Measurements from ENCODE around the gene DNAJA3.

The DNAJA3 gene

DNA sequence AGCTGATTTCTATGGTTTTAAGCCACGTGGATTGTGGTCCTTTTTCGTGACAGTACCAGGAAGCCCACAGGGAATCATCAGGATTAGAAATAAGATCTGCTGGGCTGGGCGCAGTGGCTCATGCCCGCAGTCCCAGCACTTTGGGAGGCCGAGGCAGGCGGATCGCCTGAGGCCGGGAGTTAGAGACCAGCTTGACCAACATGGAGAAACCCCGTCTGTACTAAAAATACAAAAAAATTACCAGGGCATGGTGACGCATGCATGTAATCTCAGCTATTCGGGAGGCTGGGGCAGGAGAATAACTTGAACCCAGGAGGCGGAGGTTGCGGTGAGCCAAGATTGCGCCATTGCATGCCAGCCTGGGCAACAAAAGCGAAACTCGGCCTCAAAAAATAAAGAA lies 42.2 kb downstream of the DNAJA3 start:
- Histone ChIP-seq H3K4me3 (ENCODE audit: low read length) (no peak overlapping the region), H3F3A (ENCODE audit: insufficient read depth, low read length) (no peaks in the 10 kb centered on the region), H4K20me1 (ENCODE audit: insufficient read depth, low read length) (no peaks in the 10 kb centered on the region), H3K27ac (ENCODE audit: low read length) (no peak overlapping the region), H2AFZ (ENCODE audit: low read length) (no peak overlapping the region), H3K9ac (ENCODE audit: low read length) (no peak overlapping the region), H3K4me1 (ENCODE audit: low read length) (no peaks in the 10 kb centered on the region), H3K79me2 (ENCODE audit: low read length) (no peaks in the 10 kb centered on the region), H3K4me2 (ENCODE audit: low read depth, low read length) (no peak overlapping the region), H3K36me3 (replicated peaks; ENCODE audit: insufficient read depth, low read length) (no peaks in the 10 kb centered on the region), H3K9me3 (replicated peaks; ENCODE audit: insufficient read depth, low read length) (no peaks in the 10 kb centered on the region), H3K9me2 (replicated peaks; ENCODE audit: insufficient read depth, low read length) (no peaks in the 10 kb centered on the region), H3K27me3 (replicated peaks; ENCODE audit: insufficient read depth, low read length) (no peaks in the 10 kb centered on the region)
- no peak for TF ChIP-seq EZH2phosphoT487 (IDR thresholded peaks at IDR 0.05; ENCODE audit: low read length)
- no peak for TF ChIP-seq EZH2 (optimal IDR thresholded peaks at IDR 0.05; ENCODE audit: low read depth, low read length)
- TF ChIP-seq, protein P1, sequence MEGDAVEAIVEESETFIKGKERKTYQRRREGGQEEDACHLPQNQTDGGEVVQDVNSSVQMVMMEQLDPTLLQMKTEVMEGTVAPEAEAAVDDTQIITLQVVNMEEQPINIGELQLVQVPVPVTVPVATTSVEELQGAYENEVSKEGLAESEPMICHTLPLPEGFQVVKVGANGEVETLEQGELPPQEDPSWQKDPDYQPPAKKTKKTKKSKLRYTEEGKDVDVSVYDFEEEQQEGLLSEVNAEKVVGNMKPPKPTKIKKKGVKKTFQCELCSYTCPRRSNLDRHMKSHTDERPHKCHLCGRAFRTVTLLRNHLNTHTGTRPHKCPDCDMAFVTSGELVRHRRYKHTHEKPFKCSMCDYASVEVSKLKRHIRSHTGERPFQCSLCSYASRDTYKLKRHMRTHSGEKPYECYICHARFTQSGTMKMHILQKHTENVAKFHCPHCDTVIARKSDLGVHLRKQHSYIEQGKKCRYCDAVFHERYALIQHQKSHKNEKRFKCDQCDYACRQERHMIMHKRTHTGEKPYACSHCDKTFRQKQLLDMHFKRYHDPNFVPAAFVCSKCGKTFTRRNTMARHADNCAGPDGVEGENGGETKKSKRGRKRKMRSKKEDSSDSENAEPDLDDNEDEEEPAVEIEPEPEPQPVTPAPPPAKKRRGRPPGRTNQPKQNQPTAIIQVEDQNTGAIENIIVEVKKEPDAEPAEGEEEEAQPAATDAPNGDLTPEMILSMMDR (IDR thresholded peaks at IDR 0.05; ENCODE audit: low read length): no peak
- DNase-seq: no peak

DNA sequence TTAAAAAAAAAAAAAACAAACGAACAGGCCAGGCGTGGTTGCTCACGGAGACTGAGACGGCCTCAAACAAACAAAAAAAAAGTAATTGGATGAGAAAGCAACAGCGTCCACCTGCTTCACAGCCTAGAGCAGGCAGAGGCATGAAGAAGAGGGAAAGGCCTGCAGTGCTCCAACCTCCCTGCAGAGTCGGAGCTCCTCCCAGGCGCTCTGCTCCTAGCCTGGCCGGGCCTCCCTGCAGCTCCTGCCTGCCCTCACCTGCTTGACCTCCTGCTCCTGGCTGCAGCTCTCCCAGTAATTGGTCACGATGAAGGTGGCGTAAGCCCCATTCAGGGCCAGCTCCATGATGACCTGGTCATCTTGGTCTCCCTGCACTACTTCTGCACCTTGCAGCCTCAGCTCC lies 43.3 kb downstream of the DNAJA3 start:
- no peak for DNase-seq
- H3K36me3 ChIP-seq (replicated peaks; ENCODE audit: insufficient read depth, low read length): no peaks in the 10 kb centered on the region

DNA sequence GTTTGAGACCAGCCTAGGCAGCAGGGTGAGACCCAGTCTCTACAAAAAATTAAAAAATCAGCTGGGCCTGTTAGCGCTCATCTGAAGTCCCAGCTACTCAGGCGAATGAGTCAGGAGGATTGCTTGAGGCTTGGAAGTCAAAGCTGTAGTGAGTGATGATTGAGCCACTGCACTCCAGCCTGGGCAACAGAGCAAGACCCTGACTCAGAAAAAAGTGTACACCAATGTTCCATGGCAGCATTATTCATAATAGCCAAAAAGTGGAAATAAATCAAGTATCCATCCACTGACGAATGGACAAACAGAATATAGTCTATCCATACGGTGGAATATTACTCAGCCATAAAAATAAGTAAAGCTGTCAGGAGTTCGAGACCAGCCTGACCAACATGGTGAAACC lies 46.2 kb downstream of the DNAJA3 start:
- Histone ChIP-seq H3K4me1 (ENCODE audit: low read length) (peaks cover 4% of the 10 kb centered on the region; the same call in 1 of the 2 replicates), H3K4me2 (ENCODE audit: low read depth, low read length) (no peak overlapping the region), H3K9me2 (replicated peaks; ENCODE audit: insufficient read depth, low read length) (no peaks in the 10 kb centered on the region), H3K9ac (ENCODE audit: low read length) (no peak overlapping the region), H4K20me1 (ENCODE audit: insufficient read depth, low read length) (no peaks in the 10 kb centered on the region), H2AFZ (ENCODE audit: low read length) (no peak overlapping the region), H3F3A (ENCODE audit: insufficient read depth, low read length) (peaks cover 8% of the 10 kb centered on the region), H3K9me3 (replicated peaks; ENCODE audit: insufficient read depth, low read length) (no peaks in the 10 kb centered on the region), H3K36me3 (replicated peaks; ENCODE audit: insufficient read depth, low read length) (no peaks in the 10 kb centered on the region), H3K4me3 (ENCODE audit: low read length) (no peak overlapping the region), H3K27me3 (replicated peaks; ENCODE audit: insufficient read depth, low read length) (no peaks in the 10 kb centered on the region), H3K27ac (ENCODE audit: low read length) (no peak overlapping the region), H3K79me2 (ENCODE audit: low read length) (peaks cover 4% of the 10 kb centered on the region)
- no peak for DNase-seq
- TF ChIP-seq, protein P1 (IDR thresholded peaks at IDR 0.05; ENCODE audit: low read length): no peak
- TF ChIP-seq EZH2phosphoT487 (IDR thresholded peaks at IDR 0.05; ENCODE audit: low read length): no peak

More for the DNA sequence above, 43.3 kb downstream of the DNAJA3 start:
- H3K4me2 ChIP-seq (ENCODE audit: low read depth, low read length): no peak overlapping the region
- no peaks in the 10 kb centered on the region for H3K9me3 ChIP-seq (replicated peaks; ENCODE audit: insufficient read depth, low read length)
- no peaks in the 10 kb centered on the region for H3K9me2 ChIP-seq (replicated peaks; ENCODE audit: insufficient read depth, low read length)
- no peak overlapping the region for H3K9ac ChIP-seq (ENCODE audit: low read length)
- H4K20me1 ChIP-seq (ENCODE audit: insufficient read depth, low read length): no peaks in the 10 kb centered on the region
- no peaks in the 10 kb centered on the region for H3K27me3 ChIP-seq (replicated peaks; ENCODE audit: insufficient read depth, low read length)
- H2AFZ ChIP-seq (ENCODE audit: low read length): no peak overlapping the region
- no peak overlapping the region for H3K27ac ChIP-seq (ENCODE audit: low read length)
- H3K4me3 ChIP-seq (ENCODE audit: low read length): no peak overlapping the region
- no peaks in the 10 kb centered on the region for H3K4me1 ChIP-seq (ENCODE audit: low read length)
- no peaks in the 10 kb centered on the region for H3K79me2 ChIP-seq (ENCODE audit: low read length)
- peaks cover 3% of the 10 kb centered on the region for H3F3A ChIP-seq (ENCODE audit: insufficient read depth, low read length)
- no peak for TF ChIP-seq EZH2 (optimal IDR thresholded peaks at IDR 0.05; ENCODE audit: low read depth, low read length)

DNA sequence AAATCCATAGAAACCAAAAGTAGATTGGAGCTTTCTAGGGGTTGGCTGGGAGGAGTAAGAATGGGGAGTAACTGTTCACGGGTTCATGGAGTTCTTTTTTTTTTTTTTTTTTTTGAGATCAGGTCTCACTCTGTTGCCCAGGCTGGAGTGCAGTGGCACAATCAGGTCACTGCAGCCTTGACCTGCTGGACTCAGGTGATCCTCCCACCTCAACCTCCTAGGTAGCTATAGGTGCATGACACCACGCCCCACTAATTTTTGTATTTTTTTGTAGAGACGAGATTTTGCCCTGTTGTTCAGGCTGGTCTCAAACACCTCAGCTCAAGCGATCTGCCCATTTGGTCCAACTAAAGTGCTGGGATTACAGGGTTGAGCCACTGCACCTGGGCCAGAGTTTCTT lies 47.2 kb downstream of the DNAJA3 start:
- Histone ChIP-seq H4K20me1 (ENCODE audit: insufficient read depth, low read length) (no peaks in the 10 kb centered on the region), H3F3A (ENCODE audit: insufficient read depth, low read length) (peaks cover 8% of the 10 kb centered on the region), H3K4me2 (ENCODE audit: low read depth, low read length) (no peak overlapping the region), H3K9me3 (replicated peaks; ENCODE audit: insufficient read depth, low read length) (no peaks in the 10 kb centered on the region), H3K27me3 (replicated peaks; ENCODE audit: insufficient read depth, low read length) (no peaks in the 10 kb centered on the region), H3K27ac (ENCODE audit: low read length) (no peak overlapping the region), H3K36me3 (replicated peaks; ENCODE audit: insufficient read depth, low read length) (no peaks in the 10 kb centered on the region), H2AFZ (ENCODE audit: low read length) (no peak overlapping the region), H3K9ac (ENCODE audit: low read length) (no peak overlapping the region), H3K4me3 (ENCODE audit: low read length) (no peak overlapping the region), H3K9me2 (replicated peaks; ENCODE audit: insufficient read depth, low read length) (no peaks in the 10 kb centered on the region), H3K79me2 (ENCODE audit: low read length) (peaks cover 15% of the 10 kb centered on the region), H3K4me1 (ENCODE audit: low read length) (peaks cover 4% of the 10 kb centered on the region; the same call in 1 of the 2 replicates)
- no peak for TF ChIP-seq EZH2phosphoT487 (IDR thresholded peaks at IDR 0.05; ENCODE audit: low read length)
- TF ChIP-seq EZH2 (optimal IDR thresholded peaks at IDR 0.05; ENCODE audit: low read depth, low read length): no peak
- TF ChIP-seq, protein P1 (IDR thresholded peaks at IDR 0.05; ENCODE audit: low read length): no peak
- no peak for DNase-seq

All from MM.1S (cell line).